DND-41 (cell line): ENCODE measurements around the gene FHOD3.

ENCODE experiments used
- ATAC-seq: fragments of 200-7000 bp; cut with Tn5 transposase; 3 replicates; pipeline ENCODE4 v1.9.1; 2021; ENCODE audit warnings: low read depth; ENCODE audit not compliant: insufficient read depth
- DNase-seq: peaks from one replicate; pipeline ENCODE4 v3.0.0-alpha.2; 2020
- H2AFZ ChIP-seq: 2 replicates; pipeline ENCODE4 v1.6.0; 2012; ENCODE audit warnings: low read depth, low read length
- H3K27ac ChIP-seq: 2 replicates; pipeline ENCODE4 v1.5.1; 2012; ENCODE audit warnings: low read length, inconsistent platforms
- H3K27me3 ChIP-seq: fragments of 200-600 bp; sonication (generic); 2 replicates; pipeline ENCODE4 v1.6.0; 2012; ENCODE audit warnings: low read length, mild to moderate bottlenecking, inconsistent platforms; ENCODE audit not compliant: insufficient read depth, poor library complexity
- H3K36me3 ChIP-seq: 2 replicates; pipeline ENCODE4 v1.5.1; 2012; ENCODE audit warnings: low read length, inconsistent platforms; ENCODE audit not compliant: insufficient read depth
- H3K4me1 ChIP-seq: 2 replicates; pipeline ENCODE4 v1.5.1; 2012; ENCODE audit warnings: mild to moderate bottlenecking, low read length; ENCODE audit not compliant: insufficient read depth
- H3K4me2 ChIP-seq: 2 replicates; pipeline ENCODE4 v1.6.0; 2012; ENCODE audit warnings: mild to moderate bottlenecking, moderate library complexity, low read length, inconsistent platforms; ENCODE audit not compliant: insufficient read depth
- H3K4me3 ChIP-seq, 2 experiments: fragments of 200-600 bp in 1 of 2; shearing (Covaris generic) in 1 of 2; 2 replicates each; pipeline ENCODE4 v1.5.1; 2012 to 2016; ENCODE audit warnings: inconsistent platforms in 2 of 2, low read length in 2 of 2, mild to moderate bottlenecking in 2 of 2, low read depth in 1 of 2, moderate library complexity in 1 of 2
- H3K79me2 ChIP-seq: 2 replicates; pipeline ENCODE4 v1.6.0; 2012; ENCODE audit warnings: low read length, inconsistent platforms; ENCODE audit not compliant: insufficient read depth
- H3K9ac ChIP-seq: 2 replicates; pipeline ENCODE4 v1.6.0; 2012; ENCODE audit warnings: low read depth, mild to moderate bottlenecking, inconsistent platforms, low read length, moderate library complexity
- H3K9me3 ChIP-seq: 2 replicates; pipeline ENCODE4 v1.5.1; 2012; ENCODE audit warnings: low read length, moderate library complexity, mild to moderate bottlenecking, inconsistent platforms; ENCODE audit not compliant: insufficient read depth, severe bottlenecking
- H4K20me1 ChIP-seq: 2 replicates; pipeline ENCODE4 v1.6.0; 2012; ENCODE audit warnings: low read length; ENCODE audit not compliant: insufficient read depth
- EZH2 ChIP-seq: IDR thresholded peaks from 3 replicates; pipeline ENCODE4 v1.6.1; 2012; ENCODE audit warnings: borderline replicate concordance, low read depth, mild to moderate bottlenecking, moderate library complexity, low read length, inconsistent platforms; ENCODE audit not compliant: severe bottlenecking
- TF ChIP-seq, protein P1 (sequence below): IDR thresholded peaks from 2 replicates; pipeline ENCODE4 v1.5.1; 2012; ENCODE audit warnings: borderline replicate concordance, low read length, moderate library complexity, mild to moderate bottlenecking; ENCODE audit not compliant: poor library complexity, severe bottlenecking; ENCODE audit errors: extremely low read depth

Gene FHOD3

DNA sequence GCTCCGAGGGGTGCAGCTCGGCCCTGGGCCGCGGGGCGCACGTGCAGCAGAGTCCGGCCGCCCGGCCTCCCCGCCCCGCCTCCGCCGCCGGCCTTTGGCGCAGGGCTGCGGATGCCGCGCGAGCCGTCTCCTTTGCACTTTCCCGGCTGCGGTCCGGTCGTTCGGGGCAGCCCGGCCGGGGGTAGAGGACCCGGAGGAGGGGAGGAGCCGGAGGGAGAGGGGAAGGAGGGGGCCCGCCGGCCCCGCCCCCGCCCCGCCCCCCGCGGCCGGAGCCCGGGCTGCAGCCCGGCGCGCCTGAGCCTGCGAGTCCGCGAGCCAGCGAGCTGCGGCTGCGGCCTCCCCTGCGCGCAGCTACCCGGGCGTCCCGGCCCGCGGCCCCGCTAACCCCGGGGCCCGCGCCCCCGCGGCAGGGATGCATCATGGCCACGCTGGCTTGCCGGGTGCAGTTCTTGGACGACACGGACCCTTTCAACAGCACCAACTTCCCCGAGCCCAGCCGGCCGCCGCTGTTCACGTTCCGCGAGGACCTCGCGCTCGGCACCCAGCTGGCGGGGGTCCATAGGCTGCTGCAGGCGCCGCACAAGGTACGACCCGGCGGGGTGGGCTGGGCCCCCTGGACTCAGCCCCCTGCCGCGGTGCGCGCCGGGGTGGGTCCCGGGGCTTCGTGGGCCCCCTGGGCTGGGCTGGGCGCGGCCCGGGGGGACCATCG, at the start of gene FHOD3:
FHOD3 (plus strand) TSS at position 297 of the 709 bp plus-strand sequence; CDS start at position 420, 123 bp downstream.
- H3K4me2 ChIP-seq, result no peak within 1 kb of the TSS
- DNase-seq, result no peak
- no peak within 1 kb of the TSS for H3K27ac ChIP-seq

DNA sequence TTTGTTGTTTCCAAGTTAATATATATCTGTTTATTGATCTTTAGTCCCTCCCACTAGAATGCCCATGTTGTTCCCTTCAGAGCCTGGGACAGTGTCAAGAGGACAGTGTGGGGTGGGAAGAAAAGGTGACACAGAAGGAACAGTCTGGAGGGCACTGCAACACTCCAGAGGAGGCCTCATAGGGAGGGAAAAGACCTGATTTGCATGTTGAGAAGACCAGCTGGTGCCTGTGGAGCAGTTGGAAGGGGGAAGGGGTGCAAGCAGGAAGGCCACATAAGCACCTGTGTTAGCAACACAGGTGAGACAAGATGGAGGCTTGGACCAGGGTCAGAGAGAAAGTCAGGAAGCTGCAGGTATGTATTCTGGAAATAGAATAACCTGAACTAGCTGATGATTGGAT, 48.1 kb upstream of the FHOD3 start:
- ATAC-seq (no peak), DNase-seq (no peak)
- no peaks in the 10 kb centered on the region for H3K9me3 ChIP-seq
- H3K4me2 ChIP-seq, result no peak overlapping the region
- no peak overlapping the region for H3K4me3 ChIP-seq
- no peak overlapping the region for H3K9ac ChIP-seq
- H3K27me3 ChIP-seq, result peaks cover 4% of the 10 kb centered on the region
- TF ChIP-seq, protein P1, sequence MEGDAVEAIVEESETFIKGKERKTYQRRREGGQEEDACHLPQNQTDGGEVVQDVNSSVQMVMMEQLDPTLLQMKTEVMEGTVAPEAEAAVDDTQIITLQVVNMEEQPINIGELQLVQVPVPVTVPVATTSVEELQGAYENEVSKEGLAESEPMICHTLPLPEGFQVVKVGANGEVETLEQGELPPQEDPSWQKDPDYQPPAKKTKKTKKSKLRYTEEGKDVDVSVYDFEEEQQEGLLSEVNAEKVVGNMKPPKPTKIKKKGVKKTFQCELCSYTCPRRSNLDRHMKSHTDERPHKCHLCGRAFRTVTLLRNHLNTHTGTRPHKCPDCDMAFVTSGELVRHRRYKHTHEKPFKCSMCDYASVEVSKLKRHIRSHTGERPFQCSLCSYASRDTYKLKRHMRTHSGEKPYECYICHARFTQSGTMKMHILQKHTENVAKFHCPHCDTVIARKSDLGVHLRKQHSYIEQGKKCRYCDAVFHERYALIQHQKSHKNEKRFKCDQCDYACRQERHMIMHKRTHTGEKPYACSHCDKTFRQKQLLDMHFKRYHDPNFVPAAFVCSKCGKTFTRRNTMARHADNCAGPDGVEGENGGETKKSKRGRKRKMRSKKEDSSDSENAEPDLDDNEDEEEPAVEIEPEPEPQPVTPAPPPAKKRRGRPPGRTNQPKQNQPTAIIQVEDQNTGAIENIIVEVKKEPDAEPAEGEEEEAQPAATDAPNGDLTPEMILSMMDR, result no peak
- TF ChIP-seq EZH2, result no peak
- H2AFZ ChIP-seq, result no peak overlapping the region
- no peaks in the 10 kb centered on the region for H3K79me2 ChIP-seq
- H4K20me1 ChIP-seq, result no peaks in the 10 kb centered on the region
- H3K36me3 ChIP-seq, result no peaks in the 10 kb centered on the region
- H3K4me1 ChIP-seq, result no peaks in the 10 kb centered on the region
- H3K27ac ChIP-seq, result no peak overlapping the region

More for the DNA sequence above, at the start of gene FHOD3:
- Histone ChIP-seq H4K20me1 (no peaks in the 10 kb centered on the region), H3K27me3 (no peaks in the 10 kb centered on the region), H3K4me3 (no peak within 1 kb of the TSS), H3K79me2 (no peaks in the 10 kb centered on the region), H3K9me3 (no peaks in the 10 kb centered on the region), H2AFZ (no peak within 1 kb of the TSS), H3K4me1 (no peaks in the 10 kb centered on the region), H3K36me3 (no peaks in the 10 kb centered on the region), H3K9ac (no peak within 1 kb of the TSS)
- TF ChIP-seq EZH2, result no peak
- TF ChIP-seq, protein P1, result no peak
- no peak for ATAC-seq

DNA sequence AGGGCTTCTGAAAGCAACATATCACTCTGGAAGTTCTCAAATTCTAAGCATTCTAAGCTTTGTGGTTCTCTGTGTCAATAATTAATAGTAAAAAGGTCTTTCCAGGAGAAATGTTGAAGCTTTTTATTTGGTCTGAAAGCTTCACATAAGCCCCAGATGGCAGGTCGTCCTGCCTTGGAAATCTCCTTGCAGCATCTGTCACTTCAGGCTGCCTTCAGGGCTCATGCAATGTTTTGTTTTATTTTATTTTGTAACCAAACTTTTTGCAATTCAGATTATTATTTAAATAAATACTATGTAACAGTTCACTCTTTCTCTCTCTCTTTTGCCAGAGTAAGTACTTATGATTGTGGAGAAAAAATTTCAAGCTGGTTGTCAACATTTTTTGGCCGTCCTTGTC, 46.7 kb upstream of the FHOD3 start:
- Histone ChIP-seq H3K4me2 (no peak overlapping the region), H3K4me1 (no peaks in the 10 kb centered on the region), H3K36me3 (no peaks in the 10 kb centered on the region), H3K9me3 (no peaks in the 10 kb centered on the region), H3K27ac (no peak overlapping the region), H3K27me3 (peaks cover 4% of the 10 kb centered on the region), H3K79me2 (no peaks in the 10 kb centered on the region), H4K20me1 (no peaks in the 10 kb centered on the region), H2AFZ (no peak overlapping the region), H3K4me3 (no peak overlapping the region), H3K9ac (no peak overlapping the region)
- DNase-seq, result no peak
- TF ChIP-seq, protein P1, result no peak
- no peak for TF ChIP-seq EZH2
- ATAC-seq, result no peak
